HFFc6 (cell line): Measurements from ENCODE around the gene TCEAL9. TPM values are rescaled to one million over a fixed set of nuclear protein-coding genes. Genes with fewer than 3 reads are reported as not detected.

Experiments
- DNase-seq: peaks from one replicate; pipeline ENCODE4 v3.0.0-alpha.2; 2018
- H3K27ac Mint-ChIP-seq: 2 replicates; pipeline ENCODE4 v1.8.0; 2020; ENCODE audit warnings: mild to moderate bottlenecking, mixed read lengths
- H3K27me3 Mint-ChIP-seq: 2 replicates; pipeline ENCODE4 v1.8.0; 2021; ENCODE audit warnings: mild to moderate bottlenecking, moderate library complexity, mixed read lengths; ENCODE audit not compliant: insufficient read depth
- H3K36me3 Mint-ChIP-seq: 2 replicates; pipeline ENCODE4 v1.8.0; 2021; ENCODE audit warnings: low read depth, mixed read lengths
- H3K4me1 Mint-ChIP-seq: 2 replicates; pipeline ENCODE4 v1.8.0; 2020; ENCODE audit warnings: low read depth, mixed read lengths
- H3K4me3 Mint-ChIP-seq: 2 replicates; pipeline ENCODE4 v1.8.0; 2020; ENCODE audit warnings: mild to moderate bottlenecking, moderate library complexity, mixed read lengths
- H3K9me3 Mint-ChIP-seq: 2 replicates; pipeline ENCODE4 v1.8.0; 2020; ENCODE audit warnings: mild to moderate bottlenecking, mixed read lengths
- CTCF ChIP-seq: fragments of 200-600 bp; sonication (generic); IDR thresholded peaks from 2 replicates; pipeline ENCODE4 v1.5.0; 2021; ENCODE audit warnings: antibody characterized with exemption, mild to moderate bottlenecking
- total RNA-seq, 6 experiments: library from RNA; stranded (reverse); fragmentation: NEBNext Ultra II Directional; extraction: Animal tissue kit (Norgen Biotek cat#: 25700); gene quantifications; 2 replicates in 1 of 6; 3 replicates in 5 of 6; pipeline ENCODE4 v1.2.3, GENCODE V29; 2021

Gene TCEAL9
- total RNA-seq, 6 experiments from 2014 or later, result 77.3 to 99.9 (median 83.0) TPM

GRCh38 chrX:103386332-103386731, 30.0 kb downstream of the TCEAL9 start:
- no peak for TF ChIP-seq CTCF
- Mint-ChIP-seq H3K4me1 (peaks cover 7% of the 10 kb centered on the region), H3K27ac (no peak overlapping the region), H3K36me3 (no peaks in the 10 kb centered on the region), H3K27me3 (no peaks in the 10 kb centered on the region), H3K9me3 (no peaks in the 10 kb centered on the region), H3K4me3 (no peak overlapping the region)
- DNase-seq, result no peak

GRCh38 chrX:103393487-103393886, 37.2 kb downstream of the TCEAL9 start:
- peaks cover 34% of the 10 kb centered on the region for H3K4me1 Mint-ChIP-seq
- H3K27me3 Mint-ChIP-seq, result no peaks in the 10 kb centered on the region
- no peak overlapping the region for H3K4me3 Mint-ChIP-seq
- TF ChIP-seq CTCF, result no peak
- H3K9me3 Mint-ChIP-seq, result no peaks in the 10 kb centered on the region
- H3K27ac Mint-ChIP-seq, result no peak overlapping the region
- no peaks in the 10 kb centered on the region for H3K36me3 Mint-ChIP-seq
- DNase-seq, result no peak

DNA sequence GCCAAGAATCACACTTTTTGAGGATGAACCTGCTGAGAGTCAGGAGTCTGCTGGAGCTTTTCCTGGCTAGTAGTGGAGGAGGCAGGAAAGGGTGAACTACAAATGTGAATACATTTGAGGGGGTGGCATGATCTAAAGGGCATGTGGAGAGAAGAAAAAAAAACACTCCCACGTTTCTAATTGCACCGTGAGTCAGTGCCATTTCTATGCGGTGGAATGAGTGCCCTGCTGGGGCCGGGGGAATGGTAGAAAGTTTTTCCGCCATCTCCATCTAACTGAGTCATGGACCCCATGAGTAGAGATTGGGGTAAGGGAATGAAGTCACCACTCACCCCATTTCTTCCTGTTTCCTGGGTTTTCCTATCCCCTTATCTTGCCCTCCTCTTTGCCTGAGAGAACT, 39.9 kb downstream of the TCEAL9 start:
- peak overlapping the region; percentile 97 for H3K27ac Mint-ChIP-seq

GRCh38 chrX:103396660-103397059, 40.4 kb downstream of the TCEAL9 start:
- no peaks in the 10 kb centered on the region for H3K9me3 Mint-ChIP-seq
- no peak for DNase-seq
- no peaks in the 10 kb centered on the region for H3K27me3 Mint-ChIP-seq
- H3K27ac Mint-ChIP-seq, result peak overlapping the region; percentile 97
- H3K4me3 Mint-ChIP-seq, result peak overlapping the region; percentile 36; the same call in 1 of the 2 replicates
- TF ChIP-seq CTCF, result no peak
- H3K4me1 Mint-ChIP-seq, result peaks cover 41% of the 10 kb centered on the region
- H3K36me3 Mint-ChIP-seq, result no peaks in the 10 kb centered on the region

More for the DNA sequence above, 39.9 kb downstream of the TCEAL9 start:
- peak overlapping the region; percentile 36; the same call in 1 of the 2 replicates for H3K4me3 Mint-ChIP-seq
- peaks cover 41% of the 10 kb centered on the region for H3K4me1 Mint-ChIP-seq
- H3K9me3 Mint-ChIP-seq, result no peaks in the 10 kb centered on the region
- TF ChIP-seq CTCF, result no peak
- DNase-seq, result peak; percentile 46
- H3K36me3 Mint-ChIP-seq, result no peaks in the 10 kb centered on the region
- H3K27me3 Mint-ChIP-seq, result no peaks in the 10 kb centered on the region

GRCh38 chrX:103397707-103398106, 41.4 kb downstream of the TCEAL9 start:
- no peaks in the 10 kb centered on the region for H3K9me3 Mint-ChIP-seq
- H3K4me3 Mint-ChIP-seq, result no peak overlapping the region
- H3K36me3 Mint-ChIP-seq, result no peaks in the 10 kb centered on the region
- H3K4me1 Mint-ChIP-seq, result peaks cover 41% of the 10 kb centered on the region
- no peaks in the 10 kb centered on the region for H3K27me3 Mint-ChIP-seq
- no peak for DNase-seq
- peak overlapping the region; percentile 97 for H3K27ac Mint-ChIP-seq
- TF ChIP-seq CTCF, result no peak

DNA sequence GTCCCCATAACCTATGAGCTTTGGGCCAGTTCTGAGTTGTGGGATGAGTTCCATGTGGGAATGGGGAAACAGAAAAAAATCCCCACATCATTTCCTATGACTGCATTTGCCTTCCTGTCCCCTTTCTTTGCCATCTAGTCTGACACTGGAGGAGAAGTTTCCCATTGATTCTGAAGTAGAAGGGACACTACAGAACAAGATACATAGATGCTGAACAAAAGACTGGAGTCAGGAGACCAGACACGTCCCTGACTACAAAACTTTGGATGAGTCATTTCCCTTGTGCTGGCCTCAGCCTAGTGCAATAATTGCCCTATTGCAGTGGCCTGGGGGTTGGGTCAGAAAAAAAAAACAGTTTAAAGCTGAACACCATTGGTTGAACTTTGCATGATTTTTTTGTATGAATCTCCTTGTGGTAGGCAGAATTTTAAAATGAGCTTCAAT, 42.1 kb downstream of the TCEAL9 start:
- Mint-ChIP-seq H3K9me3 (no peaks in the 10 kb centered on the region), H3K27ac (peak overlapping the region; percentile 97), H3K36me3 (no peaks in the 10 kb centered on the region), H3K4me1 (peaks cover 41% of the 10 kb centered on the region), H3K27me3 (no peaks in the 10 kb centered on the region), H3K4me3 (0 out of 2 replicates have a peak overlapping the region, but pooled peaks have one; percentile 14)
- peak; percentile 74 for DNase-seq
- TF ChIP-seq CTCF, result no peak
